Astrocyte of the cerebellum (primary cell): ENCODE data around the gene ZC3H4.

Experiments
- DNase-seq: peaks from one replicate; pipeline ENCODE4 v3.0.0-alpha.2; 2011; ENCODE audit warnings: low read depth
- H3K4me3 ChIP-seq: 2 replicates; pipeline ENCODE4 v1.5.1; 2011; ENCODE audit warnings: mild to moderate bottlenecking, low read depth, low read length, moderate library complexity
- CTCF ChIP-seq: IDR thresholded peaks from 2 replicates; pipeline ENCODE4 v1.5.1; 2012; ENCODE audit warnings: low read length, low read depth, moderate library complexity, mild to moderate bottlenecking; ENCODE audit errors: missing control alignments
- in situ Hi-C: cut with HindIII; loops from 2 replicates; pipeline ENCODE4 v1.10.0; 2017; ENCODE audit warnings: low sequenced_read_pairs

ZC3H4 gene

DNA sequence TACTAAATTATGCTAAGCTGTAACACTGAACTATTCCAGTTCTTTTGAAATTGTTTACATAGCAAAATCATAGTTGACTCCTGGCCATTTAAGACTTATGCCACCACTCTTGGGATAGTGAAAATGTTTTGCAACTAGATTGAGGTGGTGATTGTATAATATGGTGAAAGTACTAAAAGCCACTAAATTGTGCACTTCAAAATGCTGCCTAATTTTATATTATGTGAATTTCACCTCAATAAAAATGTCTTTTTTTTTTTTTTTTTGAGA lies 12.0 kb upstream of the ZC3H4 start:
- in situ Hi-C loops: loop anchor here (5.0 kb wide), 1 partner anchor 43 kb away; no protein-coding TSS in a partner anchor
- no peak overlapping the region for H3K4me3 ChIP-seq
- no peak for DNase-seq
- no peak for TF ChIP-seq CTCF

DNA sequence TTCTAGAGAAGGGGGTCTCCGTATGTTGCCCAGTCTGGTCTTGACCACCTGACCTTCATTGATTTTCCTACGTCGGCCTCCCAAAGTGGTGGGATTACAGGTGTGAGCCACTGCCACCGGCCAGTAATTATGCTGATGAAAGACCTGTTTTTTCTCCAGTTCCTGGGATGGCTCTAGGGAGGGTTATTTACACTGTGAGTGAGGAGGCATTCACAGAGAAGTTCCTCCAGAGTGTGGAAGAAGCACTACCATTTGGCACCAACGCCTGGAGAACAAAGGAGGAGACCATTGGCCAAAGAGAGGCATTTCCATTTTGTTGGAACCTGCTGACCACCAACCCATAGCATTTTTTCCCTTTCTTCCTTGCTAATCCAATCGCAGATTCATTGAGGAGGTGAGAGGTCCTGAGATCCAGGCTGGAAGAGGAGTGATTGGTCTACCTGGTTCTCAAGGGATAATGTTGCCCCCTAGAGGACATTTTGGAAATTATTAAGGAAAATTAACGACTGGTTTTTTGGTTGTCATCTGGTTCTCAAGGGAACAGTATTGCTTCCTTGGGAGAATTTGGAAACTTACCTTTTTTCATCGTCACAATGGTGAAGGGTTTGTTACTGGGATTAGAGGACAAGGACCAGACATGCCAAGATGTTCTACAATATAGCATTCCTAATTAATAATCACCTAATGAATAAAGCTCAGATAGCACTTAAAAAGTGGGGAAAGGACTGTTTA lies 11.5 kb upstream of the ZC3H4 start:
- peak; percentile 67 for TF ChIP-seq CTCF
- in situ Hi-C loops: loop anchor here (5.0 kb wide), 1 partner anchor 43 kb away; no protein-coding TSS in a partner anchor
- H3K4me3 ChIP-seq: no peak overlapping the region
- DNase-seq: no peak

- DNase-seq: no peak
- TF ChIP-seq CTCF: no peak
- in situ Hi-C loops: no loop called here
- H3K4me3 ChIP-seq: no peak overlapping the region
Measured at GRCh38 chr19:47123406-47123805, 9.8 kb upstream of the ZC3H4 start.

DNA sequence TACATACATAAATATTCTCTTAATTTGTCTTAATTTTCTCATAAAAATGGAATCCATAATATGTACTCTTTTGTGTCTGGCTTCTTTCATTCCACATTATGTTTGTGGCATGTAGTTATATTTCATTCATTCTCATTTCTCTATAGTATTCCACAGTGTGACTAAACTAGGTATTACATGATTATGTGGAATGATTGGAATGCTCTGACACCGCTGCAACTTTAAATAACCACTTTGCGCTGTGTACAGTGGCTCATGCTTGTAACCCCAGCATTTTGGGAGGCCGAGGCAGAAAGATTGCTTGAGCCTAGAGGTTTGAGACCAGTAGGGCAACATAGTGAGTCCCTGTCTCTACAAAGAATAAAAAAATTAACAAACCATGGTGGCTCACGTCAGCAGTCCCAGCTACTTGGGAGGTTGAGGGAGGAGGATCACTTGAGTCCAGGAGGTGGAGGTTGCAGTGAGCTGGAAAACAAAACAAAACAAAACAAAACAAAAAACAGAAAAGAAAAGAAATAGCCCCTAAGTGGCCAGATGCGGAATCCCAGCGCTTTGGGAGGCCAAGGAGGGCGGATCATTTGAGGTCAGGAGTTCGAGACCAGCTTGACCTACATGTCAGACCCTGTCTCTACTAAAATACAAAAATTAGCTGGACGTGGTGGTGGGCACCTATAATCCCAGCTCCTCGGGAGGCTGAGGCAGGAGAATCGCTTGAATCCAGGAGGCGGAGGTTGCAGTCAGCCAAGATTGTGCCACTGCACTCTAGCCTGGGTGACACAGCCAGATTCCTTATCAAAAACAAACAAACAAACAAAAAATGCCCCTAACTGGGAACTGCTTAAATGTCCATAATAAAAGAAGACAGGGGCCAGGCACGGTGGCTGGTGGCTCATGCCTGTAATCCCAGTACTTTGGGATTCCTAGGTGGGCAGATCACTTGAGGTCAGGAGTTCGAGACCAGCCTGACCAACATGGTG lies 9.1 kb upstream of the ZC3H4 start:
- no peak for DNase-seq
- TF ChIP-seq CTCF: no peak
- in situ Hi-C loops: no loop called here
- no peak overlapping the region for H3K4me3 ChIP-seq

DNA sequence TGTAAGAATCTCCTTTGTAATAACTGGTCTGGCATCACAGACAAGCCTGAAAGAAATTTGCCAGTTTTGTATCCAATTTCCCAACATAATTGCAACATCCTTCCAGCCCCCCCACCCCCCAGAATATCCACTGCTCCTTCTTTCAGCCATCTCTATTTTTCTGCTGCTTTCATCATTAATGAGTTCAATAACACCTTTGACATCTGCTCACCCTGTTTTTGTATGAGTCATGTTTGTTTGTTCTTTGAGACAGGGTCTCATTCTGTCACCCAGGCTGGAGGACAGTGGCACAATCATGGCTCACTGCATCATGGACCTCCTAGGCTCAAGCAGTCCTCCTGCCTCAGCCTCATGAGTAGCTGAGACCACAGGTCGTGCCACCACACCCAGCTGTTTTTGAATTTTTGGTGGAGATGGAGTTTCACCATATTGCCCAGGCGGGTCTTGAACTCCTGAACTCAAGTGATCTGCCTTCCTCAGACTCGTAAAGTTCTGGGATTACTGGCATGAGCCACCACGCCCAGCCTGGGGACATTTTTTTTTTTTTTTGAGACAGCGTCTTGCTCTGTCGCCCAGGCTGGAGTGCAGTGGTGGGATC lies 7.0 kb upstream of the ZC3H4 start:
- in situ Hi-C loops: no loop called here
- H3K4me3 ChIP-seq: no peak overlapping the region
- TF ChIP-seq CTCF: no peak
- no peak for DNase-seq

- no peak for DNase-seq
- H3K4me3 ChIP-seq: peak overlapping the region; percentile 96
- in situ Hi-C loops: no loop called here
- no peak for TF ChIP-seq CTCF
Measured at GRCh38 chr19:47113850-47114651, 475 bp upstream of the ZC3H4 start.
